H9 (cell line): ENCODE data around the gene SLC39A2. TPM values are rescaled to one million over a fixed set of nuclear protein-coding genes. Genes with fewer than 3 reads are reported as not detected.

Experiments used
- DNase-seq: peaks from one replicate; pipeline ENCODE4 v3.0.0-alpha.2; 2017
- H2AFZ ChIP-seq: one replicate; pipeline ENCODE4 v1.6.1; 2013; ENCODE audit warnings: mild to moderate bottlenecking, low read length, control low read depth, moderate library complexity
- H2AK5ac ChIP-seq: 2 replicates; pipeline ENCODE4 v1.6.1; 2013; ENCODE audit warnings: low read length, control low read depth, mixed read lengths; ENCODE audit not compliant: insufficient read length
- H2BK120ac ChIP-seq: one replicate; pipeline ENCODE4 v1.6.1; 2013; ENCODE audit warnings: low read depth, mild to moderate bottlenecking, low read length, control low read depth, inconsistent platforms; ENCODE audit not compliant: poor library complexity, severe bottlenecking
- H2BK12ac ChIP-seq: 2 replicates; pipeline ENCODE4 v1.6.1; 2013; ENCODE audit warnings: low read length, control low read depth, mixed read lengths, low read depth; ENCODE audit not compliant: insufficient read length
- H2BK15ac ChIP-seq: 2 replicates; pipeline ENCODE4 v1.6.1; 2013; ENCODE audit warnings: low read depth, low read length, control low read depth
- H2BK20ac ChIP-seq: one replicate; pipeline ENCODE4 v1.6.1; 2013; ENCODE audit warnings: low read depth, mild to moderate bottlenecking, low read length, control low read depth, inconsistent platforms; ENCODE audit not compliant: poor library complexity, severe bottlenecking
- H2BK5ac ChIP-seq: 2 replicates; pipeline ENCODE4 v1.6.1; 2013; ENCODE audit warnings: low read length, control low read depth, mixed read lengths; ENCODE audit not compliant: insufficient read length
- H3K14ac ChIP-seq: 2 replicates; pipeline ENCODE4 v1.6.1; 2013; ENCODE audit warnings: low read length, control low read depth; ENCODE audit not compliant: insufficient read depth
- H3K18ac ChIP-seq: 2 replicates; pipeline ENCODE4 v1.6.1; 2013; ENCODE audit warnings: low read depth, mild to moderate bottlenecking, mixed read lengths, low read length, control low read depth; ENCODE audit not compliant: insufficient read length
- H3K23ac ChIP-seq: 2 replicates; pipeline ENCODE4 v1.6.1; 2013; ENCODE audit warnings: low read length, control low read depth, mixed read lengths, low read depth; ENCODE audit not compliant: insufficient read length
- H3K23me2 ChIP-seq: 2 replicates; pipeline ENCODE4 v1.6.1; 2013; ENCODE audit warnings: low read depth, mild to moderate bottlenecking, mixed read lengths, low read length, control low read depth; ENCODE audit not compliant: insufficient read length, poor library complexity, severe bottlenecking
- H3K27ac ChIP-seq: 2 replicates; pipeline ENCODE4 v1.5.1; 2013; ENCODE audit warnings: low read length, control low read depth, mixed read lengths, low read depth; ENCODE audit not compliant: insufficient read length
- H3K27me3 ChIP-seq: 2 replicates; pipeline ENCODE4 v1.6.1; 2013; ENCODE audit warnings: low read length, control low read depth, inconsistent platforms; ENCODE audit not compliant: insufficient read depth
- H3K4ac ChIP-seq: 2 replicates; pipeline ENCODE4 v1.6.1; 2013; ENCODE audit warnings: low read depth, mild to moderate bottlenecking, control low read depth, inconsistent platforms, low read length, moderate library complexity
- H3K4me1 ChIP-seq: 2 replicates; pipeline ENCODE4 v1.6.1; 2013; ENCODE audit warnings: low read length, control low read depth, inconsistent platforms; ENCODE audit not compliant: insufficient read depth
- H3K4me2 ChIP-seq: 2 replicates; pipeline ENCODE4 v1.6.1; 2013; ENCODE audit warnings: low read length, control low read depth, mixed read lengths; ENCODE audit not compliant: insufficient read length, insufficient read depth
- H3K56ac ChIP-seq: 2 replicates; pipeline ENCODE4 v1.6.1; 2013; ENCODE audit warnings: low read depth, mild to moderate bottlenecking, mixed read lengths, low read length, control low read depth; ENCODE audit not compliant: insufficient read length
- H3K79me1 ChIP-seq: 2 replicates; pipeline ENCODE4 v1.6.1; 2013; ENCODE audit warnings: low read depth, mild to moderate bottlenecking, moderate library complexity, low read length, control low read depth, inconsistent platforms; ENCODE audit not compliant: insufficient read depth, poor library complexity, severe bottlenecking
- H3K79me2 ChIP-seq: 2 replicates; pipeline ENCODE4 v1.6.1; 2013; ENCODE audit warnings: low read length, control low read depth, inconsistent platforms; ENCODE audit not compliant: insufficient read depth
- H3K9ac ChIP-seq: 2 replicates; pipeline ENCODE4 v1.6.1; 2013; ENCODE audit warnings: low read length, control low read depth, mixed read lengths; ENCODE audit not compliant: insufficient read length; ENCODE audit errors: extremely low read depth
- H3K9me3 ChIP-seq: one replicate; pipeline ENCODE4 v1.6.1; 2013; ENCODE audit warnings: low read depth, low read length, inconsistent platforms; ENCODE audit not compliant: control insufficient read depth
- H3T11ph ChIP-seq: one replicate; pipeline ENCODE4 v1.6.1; 2013; ENCODE audit warnings: mild to moderate bottlenecking, low read length, control low read depth, inconsistent platforms
- H4K20me1 ChIP-seq: one replicate; pipeline ENCODE4 v1.6.1; 2013; ENCODE audit not compliant: control insufficient read depth, insufficient read length, insufficient read depth
- H4K5ac ChIP-seq: 2 replicates; pipeline ENCODE4 v1.6.1; 2013; ENCODE audit warnings: low read depth, mild to moderate bottlenecking, mixed read lengths, low read length, control low read depth; ENCODE audit not compliant: insufficient read length
- H4K8ac ChIP-seq: replicated peaks from 2 replicates; pipeline ENCODE4 v1.6.1; 2013; ENCODE audit warnings: low read length, control low read depth, mixed read lengths, low read depth; ENCODE audit not compliant: insufficient read length
- H4K91ac ChIP-seq: 2 replicates; pipeline ENCODE4 v1.6.1; 2013; ENCODE audit warnings: low read depth, mild to moderate bottlenecking, moderate library complexity, mixed read lengths, low read length, control low read depth; ENCODE audit not compliant: insufficient read length
- H3K27ac Mint-ChIP-seq, 3 experiments: 2 replicates in 2 of 3; 3 replicates in 1 of 3; pipeline ENCODE4 v1.8.0; 2020 to 2021; ENCODE audit warnings: mixed read lengths in 3 of 3, mild to moderate bottlenecking in 1 of 3, moderate library complexity in 1 of 3
- H3K27me3 Mint-ChIP-seq: 2 replicates; pipeline ENCODE4 v1.8.0; 2021; ENCODE audit warnings: low read depth, mild to moderate bottlenecking, moderate library complexity, mixed read lengths
- H3K36me3 Mint-ChIP-seq, 3 experiments: 2 replicates in 2 of 3; 3 replicates in 1 of 3; pipeline ENCODE4 v1.8.0; 2020 to 2021; ENCODE audit warnings: low read depth in 3 of 3, mixed read lengths in 3 of 3; ENCODE audit not compliant: insufficient read depth in 1 of 3
- H3K4me1 Mint-ChIP-seq, 2 experiments: 2 replicates each; pipeline ENCODE4 v1.8.0; 2020; ENCODE audit warnings: mixed read lengths in 2 of 2
- H3K4me3 Mint-ChIP-seq, 2 experiments: 2 replicates in 1 of 2; 3 replicates in 1 of 2; pipeline ENCODE4 v1.8.0; 2020 to 2021; ENCODE audit warnings: mild to moderate bottlenecking in 2 of 2, mixed read lengths in 2 of 2, moderate library complexity in 1 of 2
- H3K9me3 Mint-ChIP-seq, 2 experiments: 2 replicates in 1 of 2; 3 replicates in 1 of 2; pipeline ENCODE4 v1.8.0; 2020; ENCODE audit warnings: mild to moderate bottlenecking in 2 of 2, mixed read lengths in 2 of 2, moderate library complexity in 1 of 2
- WGBS: extraction: QIAGEN DNeasy Blood & Tissue Kit; methylation state at CpG from one replicate; pipeline ENCODE4 v1.1.7; 2013; ENCODE audit warnings: missing lambda C conversion rate, low lambda C conversion rate, mixed read lengths; ENCODE audit not compliant: insufficient read length; ENCODE audit errors: extremely low coverage; 5-methylcytosine and 5-hydroxymethylcytosine counted together
- total RNA-seq: library from RNA; stranded (reverse); gene quantifications from 2 replicates; pipeline ENCODE4 v1.2.1, GENCODE V29; 2021
- TF ChIP-seq, protein P1 (sequence below): fragments of 200-600 bp; sonication (generic); conservative IDR thresholded peaks from 3 replicates; pipeline ENCODE4 v1.8.0; 2021; ENCODE audit warnings: antibody characterized with exemption, mild to moderate bottlenecking

Gene SLC39A2
- total RNA-seq, 1 experiment from 2014 or later: not detected

DNA sequence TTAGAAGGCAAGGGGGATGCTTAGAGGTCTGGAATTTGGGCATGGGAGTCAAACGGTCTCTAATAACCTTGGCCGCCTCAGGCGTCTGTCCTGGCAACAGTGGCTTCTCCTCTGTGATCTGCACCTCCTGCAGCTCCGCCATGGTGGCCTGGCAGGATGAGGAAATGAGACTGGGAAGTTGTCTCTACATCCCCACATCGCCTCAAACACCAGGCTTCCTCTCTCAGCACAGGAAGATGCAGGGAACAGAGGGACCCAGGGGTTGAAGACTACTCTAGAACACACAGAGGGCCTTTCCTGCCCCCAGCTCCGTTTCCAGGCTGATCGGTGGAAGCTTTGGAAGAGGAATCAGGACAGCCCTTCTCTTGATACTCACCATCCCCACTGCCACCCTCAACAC is 24.1 kb downstream of the SLC39A2 start:
- Mint-ChIP-seq H3K4me3 (no peak overlapping the region; a peak in 2 of 5 replicates), H3K27ac (no peak overlapping the region)
- no peak overlapping the region for H3T11ph ChIP-seq

More for the DNA sequence above, 24.1 kb downstream of the SLC39A2 start:
- Histone ChIP-seq H3K23me2 (peaks cover 12% of the 10 kb centered on the region), H3K4me2 (no peak overlapping the region), H3K9me3 (no peaks in the 10 kb centered on the region), H2AFZ (no peak overlapping the region), H3K56ac (no peak overlapping the region), H3K18ac (no peak overlapping the region), H4K20me1 (no peaks in the 10 kb centered on the region), H3K27ac (no peak overlapping the region), H3K4me1 (peaks cover 4% of the 10 kb centered on the region; the same call in 1 of the 2 replicates), H2BK20ac (no peak overlapping the region), H2BK15ac (no peak overlapping the region), H2BK5ac (no peak overlapping the region), H4K5ac (no peak overlapping the region), H4K91ac (no peak overlapping the region), H3K14ac (no peak overlapping the region), H3K79me2 (no peaks in the 10 kb centered on the region), H2AK5ac (no peak overlapping the region), H3K4ac (no peak overlapping the region), H3K23ac (no peak overlapping the region), H3K27me3 (peaks cover 8% of the 10 kb centered on the region; the same call in 1 of the 2 replicates), H4K8ac (no peak overlapping the region), H3K79me1 (no peaks in the 10 kb centered on the region), H2BK120ac (no peak overlapping the region), H3K9ac (no peak overlapping the region), H2BK12ac (no peak overlapping the region)
- H3K36me3 Mint-ChIP-seq: peaks cover 6 to 21% (median 6%) of the 10 kb centered on the region in 3 experiments; a peak in 3 of 7 replicates
- TF ChIP-seq, protein P1, sequence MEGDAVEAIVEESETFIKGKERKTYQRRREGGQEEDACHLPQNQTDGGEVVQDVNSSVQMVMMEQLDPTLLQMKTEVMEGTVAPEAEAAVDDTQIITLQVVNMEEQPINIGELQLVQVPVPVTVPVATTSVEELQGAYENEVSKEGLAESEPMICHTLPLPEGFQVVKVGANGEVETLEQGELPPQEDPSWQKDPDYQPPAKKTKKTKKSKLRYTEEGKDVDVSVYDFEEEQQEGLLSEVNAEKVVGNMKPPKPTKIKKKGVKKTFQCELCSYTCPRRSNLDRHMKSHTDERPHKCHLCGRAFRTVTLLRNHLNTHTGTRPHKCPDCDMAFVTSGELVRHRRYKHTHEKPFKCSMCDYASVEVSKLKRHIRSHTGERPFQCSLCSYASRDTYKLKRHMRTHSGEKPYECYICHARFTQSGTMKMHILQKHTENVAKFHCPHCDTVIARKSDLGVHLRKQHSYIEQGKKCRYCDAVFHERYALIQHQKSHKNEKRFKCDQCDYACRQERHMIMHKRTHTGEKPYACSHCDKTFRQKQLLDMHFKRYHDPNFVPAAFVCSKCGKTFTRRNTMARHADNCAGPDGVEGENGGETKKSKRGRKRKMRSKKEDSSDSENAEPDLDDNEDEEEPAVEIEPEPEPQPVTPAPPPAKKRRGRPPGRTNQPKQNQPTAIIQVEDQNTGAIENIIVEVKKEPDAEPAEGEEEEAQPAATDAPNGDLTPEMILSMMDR: no peak
- no peaks in the 10 kb centered on the region for H3K9me3 Mint-ChIP-seq
- peaks cover 55% of the 10 kb centered on the region for H3K27me3 Mint-ChIP-seq
- DNase-seq: peak; percentile 25
- peaks cover 35 to 41% of the 10 kb centered on the region in 2 experiments for H3K4me1 Mint-ChIP-seq
- WGBS: no CpG with 5 or more reads among the region's 7 CpGs
